GM18861 (cell line): ENCODE measurements around the gene ADAM12.

Experiments
- ATAC-seq: cut with Tn5 transposase; IDR thresholded peaks from one replicate; pipeline ENCODE4 v1.9.1; 2021; ENCODE audit not compliant: unreplicated experiment

Gene ADAM12

GRCh38 chr10:126387931-126388911 lies at the start of gene ADAM12:
Gene ADAM12, minus strand, starts transcription at chr10:126388477. Its CDS starts 332 bp downstream, at chr10:126388145.
- ATAC-seq, result no peak

- ATAC-seq, result no peak
These were observed 49.5 kb upstream of the ADAM12 start for GRCh38 chr10:126437635-126438406.

- no peak for ATAC-seq
These were observed 46.0 kb upstream of the ADAM12 start for GRCh38 chr10:126434235-126434634.

- no peak for ATAC-seq
These were observed 45.1 kb upstream of the ADAM12 start for GRCh38 chr10:126433351-126433750.

- no peak for ATAC-seq
These were observed 44.2 kb upstream of the ADAM12 start for GRCh38 chr10:126432507-126432906.

DNA sequence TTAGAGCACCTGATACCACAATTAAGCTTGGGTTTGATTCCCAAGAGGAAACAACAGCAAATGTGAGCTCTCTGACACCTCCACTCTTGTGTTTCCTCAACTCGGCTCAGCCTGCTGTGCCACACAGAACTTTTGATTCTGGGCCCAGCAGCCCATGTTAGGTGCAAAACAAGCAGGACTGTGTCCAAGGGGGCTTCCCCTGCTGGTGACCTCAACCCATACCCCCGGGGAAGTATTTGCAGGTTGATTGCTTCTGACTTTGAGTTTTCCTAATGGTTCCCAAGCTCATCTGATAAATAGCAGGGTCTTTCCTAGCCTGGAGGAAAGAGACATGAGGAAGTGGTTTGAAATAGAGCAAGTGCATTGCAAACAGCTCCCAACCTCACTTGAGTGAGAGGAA lies 43.5 kb upstream of the ADAM12 start:
- no peak for ATAC-seq

DNA sequence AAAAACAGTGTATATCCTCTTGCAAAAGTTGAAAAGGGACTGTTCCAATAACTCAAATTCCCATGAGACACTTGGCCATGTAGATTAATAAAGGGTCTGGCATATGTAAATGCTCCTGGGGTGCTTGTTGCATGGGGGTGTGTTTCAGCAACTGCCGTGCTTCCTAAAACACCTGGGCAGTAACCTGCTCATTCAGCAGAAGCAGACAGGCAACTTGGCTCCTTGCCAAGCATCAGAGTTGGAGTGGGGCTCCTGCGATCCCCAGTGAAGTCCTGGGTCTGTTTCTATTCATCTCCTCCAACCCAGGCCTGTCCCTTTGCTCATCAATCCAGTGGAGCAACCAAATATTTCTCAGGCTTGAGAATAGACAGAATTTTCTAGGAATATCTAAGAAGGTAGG lies 42.2 kb upstream of the ADAM12 start:
- no peak for ATAC-seq

GRCh38 chr10:126429275-126429674 lies 41.0 kb upstream of the ADAM12 start:
- no peak for ATAC-seq

- ATAC-seq, result no peak
These were observed 37.3 kb upstream of the ADAM12 start for GRCh38 chr10:126425489-126426065.

DNA sequence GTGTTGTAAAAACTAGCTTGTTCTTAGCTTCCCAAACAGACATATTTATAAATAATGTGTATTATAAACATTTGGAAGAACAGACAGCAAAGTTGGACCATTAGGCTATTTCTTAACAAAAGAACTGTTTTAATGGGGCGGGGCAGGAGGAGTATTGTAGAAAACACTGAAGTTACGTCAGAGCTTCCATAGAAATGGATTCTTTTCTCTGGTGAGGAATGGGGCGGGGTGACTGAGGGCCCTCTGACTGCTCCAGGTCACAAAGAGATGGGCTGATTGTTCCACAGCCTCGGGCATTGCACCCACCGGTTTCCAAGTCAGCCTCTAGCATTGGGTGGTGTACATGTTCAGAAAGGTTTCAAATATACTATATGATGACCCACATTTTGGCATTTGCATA lies 36.8 kb upstream of the ADAM12 start:
- ATAC-seq, result no peak

DNA sequence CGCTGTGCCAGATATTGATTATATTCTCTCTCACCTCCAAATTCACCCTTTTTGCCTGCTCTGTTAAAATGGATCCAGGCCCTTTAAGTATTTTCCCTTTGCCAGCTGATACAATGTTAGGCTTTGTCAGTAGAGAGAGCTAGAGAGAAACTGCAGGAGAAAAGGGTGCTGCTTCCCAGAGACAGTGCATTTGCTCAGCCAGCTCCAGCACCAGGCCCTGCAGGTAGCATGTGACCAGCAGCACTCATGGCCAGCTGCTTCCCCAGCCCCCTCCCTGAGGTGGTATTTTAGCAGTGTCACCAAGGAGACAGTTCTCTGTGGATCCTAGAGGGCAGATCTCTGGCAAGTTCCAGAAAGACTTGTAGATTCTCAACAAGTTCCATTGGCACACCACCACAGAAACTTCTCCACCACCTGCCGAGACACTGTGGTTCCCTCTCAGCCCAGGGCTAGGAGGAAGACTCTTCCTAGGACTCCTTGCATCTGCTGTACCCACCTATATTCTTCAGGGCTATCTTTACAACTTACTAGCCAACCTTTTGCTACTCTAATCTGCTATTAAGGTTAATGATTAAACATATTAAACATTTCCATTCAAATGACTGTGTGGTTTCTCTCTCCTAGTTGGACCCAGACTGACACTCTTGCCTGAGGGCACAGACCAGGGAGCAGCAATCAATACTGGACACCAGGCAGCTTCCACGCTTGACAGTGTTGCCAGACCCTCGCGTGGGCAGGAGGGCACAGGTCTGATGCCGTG lies 35.6 kb upstream of the ADAM12 start:
- no peak for ATAC-seq

GRCh38 chr10:126422567-126422966 lies 34.3 kb upstream of the ADAM12 start:
- no peak for ATAC-seq

DNA sequence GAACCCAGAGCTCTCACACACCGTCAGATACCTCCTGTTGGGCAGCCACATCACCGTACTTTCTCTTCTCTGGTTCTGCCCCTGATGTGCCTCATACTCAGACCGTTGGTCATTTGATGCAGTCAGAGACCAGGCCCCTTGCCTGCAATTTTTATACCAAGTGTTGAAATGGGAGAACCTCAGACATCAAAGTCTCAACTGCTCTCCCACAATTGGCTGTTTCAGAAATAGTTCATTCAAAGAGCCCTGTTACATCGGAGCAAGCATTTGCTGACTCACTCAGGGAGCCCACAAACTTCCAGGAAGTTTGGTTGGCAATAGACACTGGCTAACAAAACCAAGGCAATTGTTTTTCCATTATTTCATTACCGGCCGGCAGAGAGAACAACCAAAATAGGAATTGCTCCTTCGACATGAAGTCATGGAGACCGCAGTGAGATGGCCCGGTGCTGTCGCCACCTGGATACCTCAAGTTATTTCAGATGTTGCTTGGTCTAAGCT lies 33.5 kb upstream of the ADAM12 start:
- ATAC-seq, result no peak

GRCh38 chr10:126420567-126421300 lies 32.5 kb upstream of the ADAM12 start:
- ATAC-seq, result no peak

DNA sequence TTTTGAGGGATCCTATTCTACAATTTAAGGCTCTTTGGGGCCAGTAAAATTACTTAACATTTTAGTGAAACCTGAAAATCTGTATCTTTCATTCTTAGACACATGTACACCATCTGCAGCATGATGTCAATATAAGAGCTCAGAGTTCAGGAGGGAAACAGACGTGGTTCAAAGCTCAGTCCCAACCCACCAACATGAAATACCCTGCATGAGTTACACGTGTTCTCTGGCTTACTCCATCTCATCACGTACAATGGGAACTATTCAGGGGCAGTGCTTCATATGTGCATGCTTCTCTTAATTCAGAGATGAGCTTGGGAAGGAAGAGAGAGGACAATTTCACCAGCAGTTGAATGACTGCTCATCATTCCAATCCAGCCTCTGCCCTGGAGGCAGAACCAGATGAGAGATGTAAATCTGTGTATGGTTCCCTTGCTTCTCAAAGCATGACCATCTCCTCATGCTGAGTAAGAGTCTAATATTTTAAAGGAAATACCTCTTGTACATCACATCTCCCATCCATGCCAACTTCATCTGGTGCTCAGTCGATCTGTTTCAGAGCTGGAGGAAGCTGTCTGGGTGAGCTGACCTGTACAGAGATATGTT lies 29.0 kb upstream of the ADAM12 start:
- ATAC-seq, result no peak

GRCh38 chr10:126409821-126410220 lies 21.5 kb upstream of the ADAM12 start:
- ATAC-seq, result no peak

- no peak for ATAC-seq
These were observed 20.8 kb upstream of the ADAM12 start for GRCh38 chr10:126408953-126409641.

DNA sequence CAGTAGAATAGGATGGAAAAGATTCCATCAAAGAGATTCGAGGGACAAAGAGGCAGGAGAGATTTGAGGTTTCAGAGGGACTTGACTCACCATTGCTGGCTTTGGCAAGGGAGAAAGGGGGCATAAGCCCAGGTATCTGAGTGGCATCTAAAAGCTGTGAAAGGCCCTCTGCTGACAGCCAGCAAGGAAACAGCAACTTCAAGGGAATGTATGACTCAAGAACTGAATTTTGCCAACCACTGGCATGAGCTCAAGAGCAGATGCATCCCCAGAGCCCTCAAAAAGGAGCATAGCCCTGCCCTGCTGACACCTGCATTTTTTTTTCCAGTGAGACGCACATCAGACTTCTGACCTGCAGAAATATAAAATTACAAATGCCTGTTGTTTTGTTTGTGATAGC lies 19.6 kb upstream of the ADAM12 start:
- no peak for ATAC-seq

DNA sequence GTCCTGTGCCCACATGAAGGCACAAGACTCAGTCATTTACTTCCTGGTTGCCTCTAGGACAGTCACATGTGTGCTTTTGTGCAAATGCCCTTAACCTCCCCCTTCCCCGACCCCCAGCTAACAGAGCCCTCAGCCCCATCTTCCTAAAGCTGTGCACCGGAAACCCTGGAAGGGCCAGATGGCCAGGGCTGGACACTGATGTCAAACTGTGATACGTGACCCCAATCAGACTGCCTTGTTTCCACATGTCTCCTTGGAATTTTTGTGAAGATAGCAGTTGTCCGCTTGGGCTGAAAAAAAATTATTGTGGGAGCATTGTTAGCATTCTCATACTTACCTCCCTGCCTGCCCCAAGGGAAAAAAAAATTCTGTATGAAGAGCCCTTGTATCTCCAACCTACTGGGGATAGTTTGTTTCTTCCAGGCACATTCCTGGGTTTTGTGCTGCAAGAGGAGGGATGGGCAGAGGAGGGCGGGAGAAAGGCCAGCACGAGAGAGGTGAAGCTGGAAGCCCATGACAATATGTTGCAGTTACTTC lies 17.0 kb upstream of the ADAM12 start:
- no peak for ATAC-seq
